ENCODE measurements around the gene PPP3CA.

PPP3CA gene

GRCh38 chr4:101287324-101287723 lies 60.0 kb downstream of the PPP3CA start:
- DNase-seq (ENCODE audit: low spot score) = no peak

GRCh38 chr4:101286663-101287062 lies 60.7 kb downstream of the PPP3CA start:
- no peak for DNase-seq (ENCODE audit: low spot score)

GRCh38 chr4:101285985-101286384 lies 61.3 kb downstream of the PPP3CA start:
- no peak for DNase-seq (ENCODE audit: low spot score)

GRCh38 chr4:101284546-101284945 lies 62.8 kb downstream of the PPP3CA start:
- no peak for DNase-seq (ENCODE audit: low spot score)

- DNase-seq (ENCODE audit: low spot score) = no peak
Observed at GRCh38 chr4:101283434-101283833, 63.9 kb downstream of the PPP3CA start.

GRCh38 chr4:101282076-101282844 lies 65.1 kb downstream of the PPP3CA start:
- DNase-seq (ENCODE audit: low spot score) = no peak

GRCh38 chr4:101280866-101281600 lies 66.3 kb downstream of the PPP3CA start:
- no peak for DNase-seq (ENCODE audit: low spot score)

- no peak for DNase-seq (ENCODE audit: low spot score)
Observed at GRCh38 chr4:101279377-101279871, 67.9 kb downstream of the PPP3CA start.

GRCh38 chr4:101277671-101278070 lies 69.7 kb downstream of the PPP3CA start:
- DNase-seq (ENCODE audit: low spot score) = no peak

GRCh38 chr4:101276661-101277060 lies 70.7 kb downstream of the PPP3CA start:
- no peak for DNase-seq (ENCODE audit: low spot score)

- no peak for DNase-seq (ENCODE audit: low spot score)
Observed at GRCh38 chr4:101274888-101275752, 72.2 kb downstream of the PPP3CA start.

GRCh38 chr4:101271516-101271915 lies 75.8 kb downstream of the PPP3CA start:
- no peak for DNase-seq (ENCODE audit: low spot score)

GRCh38 chr4:101269682-101270081 lies 77.6 kb downstream of the PPP3CA start:
- DNase-seq (ENCODE audit: low spot score) = no peak

- no peak for DNase-seq (ENCODE audit: low spot score)
Observed at GRCh38 chr4:101265816-101266172, 81.5 kb downstream of the PPP3CA start.

- no peak for DNase-seq (ENCODE audit: low spot score)
Observed at GRCh38 chr4:101264993-101265815, 82.1 kb downstream of the PPP3CA start.

GRCh38 chr4:101264512-101264911 lies 82.8 kb downstream of the PPP3CA start:
- DNase-seq (ENCODE audit: low spot score) = no peak

- no peak for DNase-seq (ENCODE audit: low spot score)
Observed at GRCh38 chr4:101262683-101263082, 84.6 kb downstream of the PPP3CA start.

- no peak for DNase-seq (ENCODE audit: low spot score)
Observed at GRCh38 chr4:101259876-101260275, 87.5 kb downstream of the PPP3CA start.

GRCh38 chr4:101258883-101259282 lies 88.4 kb downstream of the PPP3CA start:
- no peak for DNase-seq (ENCODE audit: low spot score)

- no peak for DNase-seq (ENCODE audit: low spot score)
Observed at GRCh38 chr4:101256222-101256621, 91.1 kb downstream of the PPP3CA start.

- no peak for DNase-seq (ENCODE audit: low spot score)
Observed at GRCh38 chr4:101254776-101255175, 92.5 kb downstream of the PPP3CA start.

- DNase-seq (ENCODE audit: low spot score) = no peak
Observed at GRCh38 chr4:101253121-101253520, 94.2 kb downstream of the PPP3CA start.

Measured in HuH-7 (cell line).